GM21737 (cell line): ENCODE data around the gene MTCL1.

Source experiments
- ATAC-seq: cut with Tn5 transposase; IDR thresholded peaks from one replicate; pipeline ENCODE4 v1.9.1; 2021; ENCODE audit warnings: mild to moderate bottlenecking, moderate library complexity; ENCODE audit not compliant: unreplicated experiment

Gene MTCL1

DNA sequence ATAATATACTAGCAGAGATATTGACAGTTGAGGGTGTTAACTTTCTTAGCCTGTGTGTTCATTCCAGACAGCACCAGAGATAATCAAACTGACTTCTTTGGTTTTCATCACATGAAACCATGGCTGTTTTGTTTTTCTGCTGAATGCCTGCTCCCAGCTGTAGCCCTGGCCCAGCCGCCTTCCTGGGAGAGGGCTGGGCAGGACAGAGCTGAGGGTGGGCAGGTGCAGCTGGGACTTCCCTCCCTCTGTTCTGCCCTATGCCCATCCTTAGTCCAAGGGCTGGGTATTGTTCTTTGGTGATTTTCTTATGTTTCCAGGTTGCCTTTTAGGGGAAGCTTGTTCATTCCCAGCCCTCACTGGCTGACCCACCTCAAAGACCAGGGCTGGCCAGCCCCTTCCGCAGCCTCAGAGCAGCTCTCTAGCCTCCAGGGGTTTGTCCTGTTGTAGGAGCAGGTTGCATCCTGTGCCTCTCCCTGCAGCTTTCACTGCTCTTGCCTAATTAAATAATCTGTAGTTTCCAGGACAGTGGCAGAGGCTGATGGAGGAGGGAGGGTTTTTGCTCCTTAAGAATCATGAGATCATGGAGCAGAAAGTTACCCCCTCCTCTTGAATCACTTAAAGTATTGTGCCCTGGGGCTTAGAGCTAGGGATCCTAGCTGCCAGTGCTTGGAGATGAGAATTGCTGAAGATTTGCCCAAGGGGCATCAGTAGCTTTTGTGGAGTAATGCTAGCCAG is 61.4 kb downstream of the MTCL1 start:
- no peak for ATAC-seq

DNA sequence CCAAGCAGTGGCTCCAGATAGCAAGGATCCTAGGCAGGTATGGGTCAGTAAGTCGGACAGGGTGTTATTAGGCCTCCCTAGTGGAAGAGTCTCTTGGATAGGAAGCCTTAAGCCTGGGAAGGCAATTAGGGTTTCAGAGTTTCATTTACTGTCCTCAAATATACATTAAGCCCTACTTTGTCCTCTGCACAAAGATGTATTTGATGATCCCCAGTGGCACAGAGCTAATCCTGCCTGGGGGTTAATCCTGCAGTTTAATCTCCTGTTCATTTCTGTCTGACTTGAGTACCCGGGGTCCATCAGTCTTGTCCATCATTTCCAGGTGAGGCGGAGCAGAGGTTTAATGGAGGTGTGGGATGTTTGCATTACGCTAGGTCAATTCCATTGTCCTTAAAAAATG is 62.0 kb downstream of the MTCL1 start:
- no peak for ATAC-seq

GRCh38 chr18:8769509-8770095 is 64.2 kb downstream of the MTCL1 start:
- ATAC-seq, result no peak

DNA sequence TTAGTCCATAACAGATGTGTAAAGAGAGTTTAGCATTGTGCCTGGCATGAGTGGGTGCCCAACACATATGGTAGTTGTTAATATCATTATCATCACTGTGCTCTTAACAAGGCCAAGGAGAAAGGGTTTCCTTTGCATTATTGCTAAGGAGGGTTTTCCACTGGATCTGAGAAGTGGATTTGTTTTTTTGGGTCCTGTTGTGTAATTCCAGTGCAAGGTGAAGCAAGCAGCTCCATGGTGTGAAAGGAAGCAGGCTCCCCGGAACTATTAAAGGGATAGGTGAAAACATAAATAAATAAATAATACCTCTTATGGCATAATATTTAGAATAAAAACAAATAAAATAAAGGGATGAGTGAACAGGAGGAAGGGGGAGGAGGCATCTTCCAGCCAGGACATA is 65.3 kb downstream of the MTCL1 start:
- no peak for ATAC-seq

DNA sequence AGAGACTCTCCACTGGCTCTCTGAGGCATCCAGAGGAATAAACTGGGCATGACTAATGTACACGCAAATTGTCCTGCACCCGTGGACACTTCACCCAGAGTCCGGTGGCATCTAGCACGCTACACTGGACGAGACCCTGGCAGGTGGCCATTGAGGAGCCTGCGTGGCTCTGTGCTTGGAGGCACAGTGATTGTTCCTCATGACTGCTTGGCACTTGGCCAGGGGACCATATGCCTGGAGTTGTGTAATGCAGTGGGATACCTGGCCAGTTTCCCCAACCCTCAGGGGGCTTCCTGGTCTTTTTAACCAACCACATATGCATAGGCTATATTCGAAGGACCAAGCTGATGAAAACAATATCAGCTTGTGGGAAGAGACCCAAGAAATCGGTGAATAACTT is 66.6 kb downstream of the MTCL1 start:
- no peak for ATAC-seq

- ATAC-seq, result no peak
These were observed 68.6 kb downstream of the MTCL1 start for GRCh38 chr18:8773980-8774379.

DNA sequence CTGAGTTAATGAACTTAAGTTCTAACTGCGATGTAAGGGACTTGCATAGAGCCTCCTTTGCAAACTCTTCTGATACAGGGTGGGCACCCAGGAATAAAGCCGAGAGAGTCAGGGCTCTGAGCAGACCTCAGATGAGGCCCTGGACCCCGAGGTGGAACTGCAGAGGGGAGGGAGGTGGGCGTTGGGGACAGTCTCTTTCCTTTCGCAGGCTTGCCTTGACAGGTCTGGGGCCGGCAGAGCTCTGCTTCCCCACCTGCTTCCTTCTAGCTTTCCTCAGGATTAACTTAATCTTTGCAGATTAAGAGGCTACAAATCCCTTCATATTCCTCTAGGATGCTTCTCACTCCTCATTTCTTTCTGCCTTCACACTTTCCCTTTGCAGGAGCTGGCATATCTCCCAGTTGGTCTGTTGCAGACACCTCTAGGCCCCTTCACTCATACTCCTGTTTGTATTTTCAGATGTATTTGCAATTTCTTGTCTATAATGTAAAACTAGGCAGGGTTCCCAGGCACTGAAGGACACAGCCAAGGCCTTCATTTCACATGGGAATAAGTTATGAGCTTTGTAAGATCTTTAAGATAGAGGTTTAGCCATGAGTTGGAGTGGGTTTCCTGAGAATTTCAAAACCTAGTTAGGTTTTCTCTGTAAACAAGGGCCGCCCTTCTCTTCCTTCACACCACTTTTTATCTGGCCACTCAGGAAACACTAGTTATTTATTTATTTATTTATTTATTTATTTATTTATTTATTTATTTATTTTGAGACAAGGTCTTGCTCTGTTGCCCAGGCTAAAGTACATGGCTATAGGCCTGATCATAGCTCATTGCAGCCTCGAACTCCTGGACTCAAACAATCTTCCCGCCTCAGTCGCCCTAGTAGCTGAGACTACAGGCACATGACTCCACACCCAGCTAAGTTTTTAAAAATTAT is 70.9 kb downstream of the MTCL1 start:
- no peak for ATAC-seq

GRCh38 chr18:8777846-8778245 is 72.5 kb downstream of the MTCL1 start:
- ATAC-seq, result no peak

DNA sequence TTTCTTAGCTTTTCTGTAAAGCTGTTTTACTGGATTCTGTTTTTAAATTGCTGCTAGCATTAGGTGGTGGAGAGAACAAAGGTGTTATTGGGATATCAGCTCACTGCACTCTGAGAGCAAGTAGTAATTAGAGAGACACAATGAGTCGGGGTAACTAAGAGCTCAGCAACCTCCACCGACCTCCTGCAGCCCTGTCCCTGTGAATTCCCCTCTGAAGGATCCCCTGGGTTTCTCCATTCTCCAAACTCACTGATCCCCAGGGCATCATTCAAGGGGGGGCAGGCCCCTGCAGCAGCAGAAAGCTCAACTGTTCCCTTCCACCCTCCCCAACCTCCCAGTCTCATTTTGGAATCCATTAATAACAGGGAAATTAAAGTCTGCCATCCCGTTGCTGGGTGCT is 73.0 kb downstream of the MTCL1 start:
- ATAC-seq, result no peak

DNA sequence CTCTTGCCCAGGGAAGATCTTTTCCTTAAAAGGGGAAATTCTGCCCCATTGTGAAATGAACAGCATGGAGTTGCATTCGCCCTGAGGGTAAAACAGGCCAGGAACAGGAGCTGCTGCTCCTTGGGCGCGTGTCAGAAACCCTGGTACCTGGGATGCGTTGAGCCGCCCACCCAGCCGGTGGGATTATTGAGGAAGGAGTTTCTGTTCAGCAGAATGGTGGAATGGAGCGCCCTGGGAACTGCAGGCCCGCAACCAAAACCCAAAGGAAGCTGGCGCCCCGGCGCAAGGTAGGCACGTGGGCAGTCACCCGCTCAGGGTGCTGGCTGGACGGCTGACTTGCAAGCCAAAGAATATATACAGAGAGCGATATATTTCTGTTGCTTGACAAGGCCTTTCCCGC is 73.5 kb downstream of the MTCL1 start:
- no peak for ATAC-seq

DNA sequence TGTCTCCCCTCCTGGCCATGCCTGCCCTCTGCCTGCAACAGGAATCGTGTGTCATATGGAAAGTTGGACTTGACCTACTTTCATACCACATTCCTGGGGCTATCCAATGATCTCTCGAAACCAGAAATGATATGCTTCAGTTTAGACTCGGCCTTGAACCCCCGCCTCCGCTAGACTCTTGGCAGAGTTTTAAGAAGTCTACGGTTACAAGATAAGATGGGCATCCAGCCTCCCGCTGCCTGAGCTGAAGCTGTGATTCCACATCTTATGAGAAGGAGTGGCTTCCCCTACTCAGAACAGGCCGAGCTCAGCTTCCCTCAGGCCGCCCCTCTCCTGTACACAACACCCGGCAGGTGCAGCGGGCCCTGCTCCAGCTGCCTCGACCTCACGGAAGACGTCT is 73.9 kb downstream of the MTCL1 start:
- no peak for ATAC-seq

- ATAC-seq, result no peak
These were observed 74.9 kb downstream of the MTCL1 start for GRCh38 chr18:8780227-8780626.

- no peak for ATAC-seq
These were observed 76.3 kb downstream of the MTCL1 start for GRCh38 chr18:8781671-8782070.

DNA sequence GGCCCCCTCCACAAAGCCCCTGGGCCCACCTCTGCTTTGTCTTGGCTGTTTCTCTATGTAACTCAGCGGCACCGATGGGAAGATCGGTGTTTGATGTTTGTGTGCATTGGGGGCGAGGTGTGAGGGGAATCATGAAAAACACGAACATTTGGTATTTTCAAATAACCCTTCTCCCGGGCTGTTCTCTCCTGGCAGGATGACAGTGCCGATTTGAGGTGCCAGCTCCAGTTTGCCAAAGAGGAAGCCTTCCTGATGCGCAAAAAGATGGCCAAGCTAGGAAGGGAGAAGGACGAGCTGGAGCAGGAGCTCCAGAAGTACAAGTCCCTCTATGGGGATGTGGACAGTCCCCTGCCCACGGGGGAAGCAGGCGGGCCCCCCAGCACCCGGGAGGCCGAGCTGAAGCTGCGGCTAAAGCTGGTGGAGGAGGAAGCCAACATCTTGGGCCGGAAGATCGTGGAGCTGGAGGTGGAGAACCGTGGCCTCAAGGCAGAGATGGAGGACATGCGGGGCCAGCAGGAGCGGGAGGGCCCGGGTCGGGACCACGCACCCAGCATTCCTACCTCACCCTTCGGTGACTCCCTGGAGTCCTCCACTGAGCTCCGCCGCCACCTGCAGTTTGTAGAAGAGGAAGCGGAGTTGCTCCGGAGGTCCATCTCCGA is 78.1 kb downstream of the MTCL1 start:
- no peak for ATAC-seq

DNA sequence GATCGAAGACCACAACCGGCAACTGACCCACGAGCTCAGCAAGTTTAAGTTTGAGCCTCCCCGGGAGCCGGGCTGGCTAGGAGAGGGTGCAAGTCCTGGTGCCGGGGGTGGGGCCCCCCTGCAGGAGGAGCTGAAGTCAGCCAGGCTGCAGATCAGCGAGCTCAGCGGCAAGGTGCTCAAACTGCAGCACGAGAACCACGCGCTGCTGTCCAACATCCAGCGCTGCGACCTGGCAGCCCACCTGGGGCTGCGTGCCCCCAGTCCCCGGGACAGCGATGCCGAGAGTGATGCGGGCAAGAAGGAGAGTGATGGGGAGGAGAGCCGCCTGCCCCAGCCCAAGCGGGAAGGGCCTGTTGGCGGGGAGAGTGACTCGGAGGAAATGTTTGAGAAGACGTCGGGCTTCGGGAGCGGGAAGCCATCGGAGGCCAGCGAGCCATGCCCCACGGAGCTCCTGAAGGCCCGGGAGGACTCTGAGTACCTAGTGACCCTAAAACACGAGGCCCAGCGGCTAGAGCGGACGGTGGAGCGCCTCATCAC is 78.7 kb downstream of the MTCL1 start:
- ATAC-seq, result no peak

GRCh38 chr18:8785261-8785660 is 79.9 kb downstream of the MTCL1 start:
- ATAC-seq, result no peak

DNA sequence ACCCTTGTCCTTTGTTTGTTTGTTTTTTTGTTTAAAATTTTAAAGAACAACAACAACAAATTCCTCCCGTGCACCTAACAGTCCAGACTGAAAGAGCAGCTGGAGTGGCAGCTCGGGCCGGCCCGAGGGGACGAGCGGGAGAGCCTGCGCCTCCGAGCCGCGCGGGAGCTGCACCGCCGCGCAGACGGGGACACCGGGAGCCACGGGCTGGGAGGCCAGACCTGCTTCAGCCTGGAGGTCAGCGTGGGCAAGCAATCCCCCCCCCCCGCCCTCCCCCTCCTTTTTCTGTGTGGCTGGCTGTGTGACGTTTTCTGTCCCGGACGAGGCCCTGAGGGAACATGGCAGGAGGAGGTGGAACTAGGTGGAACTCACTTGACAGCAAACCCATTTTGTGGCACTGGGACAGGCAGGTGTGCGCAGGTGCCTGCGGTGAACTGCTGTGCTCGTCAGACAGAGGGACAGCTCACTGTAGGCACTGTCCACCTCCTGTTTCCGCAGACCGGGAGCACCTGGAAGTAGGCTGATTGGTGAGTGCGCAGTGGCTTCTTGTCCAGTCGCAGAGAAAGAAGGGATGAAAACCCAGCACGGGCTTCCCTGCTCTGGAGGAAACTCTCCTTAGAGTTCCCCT is 80.6 kb downstream of the MTCL1 start:
- ATAC-seq, result no peak

DNA sequence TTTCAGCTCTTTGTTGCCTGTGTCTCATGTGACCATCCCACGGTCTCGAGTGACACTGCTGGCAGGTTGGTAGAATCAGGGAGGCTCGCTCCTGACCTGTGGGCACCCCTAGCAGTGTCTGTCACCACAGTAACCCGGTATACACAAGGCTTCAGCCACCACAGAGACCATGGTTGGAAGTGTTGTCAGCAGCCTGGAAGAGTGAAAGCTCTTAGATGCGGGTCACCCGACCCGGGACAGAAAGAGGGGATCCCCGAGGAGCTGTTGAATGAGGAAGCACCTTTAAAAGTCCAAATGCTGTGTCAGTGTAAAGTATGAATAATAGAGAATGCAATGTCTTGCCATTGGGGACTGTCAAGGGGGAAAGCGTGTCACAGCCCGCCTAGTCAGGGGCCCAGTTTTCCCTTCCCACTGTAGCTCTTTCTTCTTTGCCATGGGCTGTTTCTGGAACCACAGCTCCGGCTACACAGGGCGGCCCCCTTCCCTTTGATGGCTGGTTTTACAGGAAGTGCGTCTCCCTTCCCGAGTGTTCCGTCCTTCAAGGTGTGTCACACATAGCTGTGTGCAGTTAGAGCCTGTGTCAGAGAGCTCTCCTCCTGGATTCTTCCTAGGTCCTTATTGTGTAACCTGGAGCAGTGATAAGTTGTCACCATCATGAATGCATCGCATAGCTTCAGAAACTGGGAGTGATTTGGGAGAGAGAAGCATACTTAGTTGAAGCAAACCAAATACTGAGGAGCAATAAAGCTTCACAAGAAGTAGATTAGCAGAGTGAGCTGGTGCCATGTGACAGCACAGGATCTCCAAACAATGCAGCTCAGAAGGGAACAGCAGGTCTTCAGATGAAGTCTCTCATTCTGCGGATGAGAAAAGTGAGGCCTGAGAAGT is 81.4 kb downstream of the MTCL1 start:
- ATAC-seq, result no peak

- no peak for ATAC-seq
These were observed 82.0 kb downstream of the MTCL1 start for GRCh38 chr18:8787371-8787670.

DNA sequence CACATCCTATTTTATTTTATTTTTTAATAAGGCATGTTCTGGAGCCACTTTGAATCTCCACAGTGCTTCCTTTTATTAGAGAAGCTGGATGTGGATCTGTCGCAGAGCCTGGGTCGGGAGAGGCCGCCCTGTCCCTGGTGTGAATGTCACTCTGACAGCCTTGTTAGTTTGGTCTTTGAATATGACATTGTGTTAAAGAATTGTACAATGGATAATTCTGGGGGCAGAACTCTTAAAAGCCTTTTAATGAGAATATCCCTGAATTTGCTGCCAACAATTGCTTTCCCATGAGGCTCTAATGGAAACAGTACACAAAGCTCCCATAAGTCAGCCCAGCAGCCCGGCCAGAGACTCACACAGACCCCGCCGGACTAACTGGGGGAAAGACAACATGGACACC is 82.4 kb downstream of the MTCL1 start:
- no peak for ATAC-seq
